ENCODE measurements around the gene ETNPPL.

GRCh38 chr4:108693211-108693610 lies 69.6 kb downstream of the ETNPPL start:
- TF ChIP-seq RAD21 (IDR thresholded peaks at IDR 0.05; ENCODE audit: low read depth) (no peak), MAX (IDR thresholded peaks at IDR 0.05) (no peak), EGR1 (IDR thresholded peaks at IDR 0.05) (no peak), TEAD4 (IDR thresholded peaks at IDR 0.05) (no peak), CREB1 (IDR thresholded peaks at IDR 0.05; ENCODE audit: low read depth) (no peak), CEBPB (IDR thresholded peaks at IDR 0.05) (no peak), YY1 (IDR thresholded peaks at IDR 0.05; ENCODE audit: low read depth) (no peak), ZBTB7A (IDR thresholded peaks at IDR 0.05; ENCODE audit: low read depth) (no peak), EP300 (IDR thresholded peaks at IDR 0.05; ENCODE audit: borderline replicate concordance) (no peak), USF1 (IDR thresholded peaks at IDR 0.05) (no peak), TAF1 (IDR thresholded peaks at IDR 0.05; ENCODE audit: low read depth) (no peak)

Measured in Ishikawa (cell line).